HG03520 (cell line): ENCODE results near the gene C2CD4C.
"Not testable (repeated sequence)": the region's sequence is repeated elsewhere in the genome, so short reads cannot be mapped to it uniquely, and the experiment has no call there.

Experiments
- ATAC-seq: cut with Tn5 transposase; IDR thresholded peaks from one replicate; pipeline ENCODE4 v1.9.1; 2021; ENCODE audit warnings: mild to moderate bottlenecking, moderate library complexity; ENCODE audit not compliant: unreplicated experiment

The C2CD4C gene

DNA sequence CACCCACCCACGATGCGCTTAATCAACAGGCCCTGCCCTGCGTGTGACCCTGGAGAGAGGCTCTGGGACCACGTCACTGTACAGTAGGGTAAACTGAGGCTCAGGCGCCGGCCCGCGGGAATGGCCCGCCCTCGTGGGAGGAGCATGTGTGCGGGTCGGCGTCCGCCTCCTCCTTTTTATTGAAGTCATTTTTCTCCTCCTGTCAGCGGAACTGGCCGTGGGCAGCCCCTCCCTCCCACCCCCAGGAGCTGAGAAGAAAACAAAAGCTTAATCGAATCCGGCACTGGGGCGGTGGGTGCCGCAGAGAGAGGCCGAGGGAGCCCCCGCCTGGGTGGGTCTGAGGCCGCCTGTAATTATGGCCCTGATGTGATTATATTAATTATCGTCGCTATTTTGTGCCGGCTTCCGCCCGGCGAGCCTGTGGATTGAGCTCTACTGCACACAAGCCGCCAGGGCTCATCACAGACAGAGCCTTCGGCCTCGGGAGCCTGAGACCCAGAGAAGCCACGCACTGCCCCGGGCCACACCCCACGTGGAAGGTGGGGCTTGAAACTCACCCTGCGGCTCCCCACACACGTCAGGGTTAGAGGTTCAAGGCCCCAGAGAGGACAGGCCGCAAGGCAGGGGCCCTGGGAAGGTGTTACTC is 7.0 kb downstream of the C2CD4C start:
- no peak for ATAC-seq

DNA sequence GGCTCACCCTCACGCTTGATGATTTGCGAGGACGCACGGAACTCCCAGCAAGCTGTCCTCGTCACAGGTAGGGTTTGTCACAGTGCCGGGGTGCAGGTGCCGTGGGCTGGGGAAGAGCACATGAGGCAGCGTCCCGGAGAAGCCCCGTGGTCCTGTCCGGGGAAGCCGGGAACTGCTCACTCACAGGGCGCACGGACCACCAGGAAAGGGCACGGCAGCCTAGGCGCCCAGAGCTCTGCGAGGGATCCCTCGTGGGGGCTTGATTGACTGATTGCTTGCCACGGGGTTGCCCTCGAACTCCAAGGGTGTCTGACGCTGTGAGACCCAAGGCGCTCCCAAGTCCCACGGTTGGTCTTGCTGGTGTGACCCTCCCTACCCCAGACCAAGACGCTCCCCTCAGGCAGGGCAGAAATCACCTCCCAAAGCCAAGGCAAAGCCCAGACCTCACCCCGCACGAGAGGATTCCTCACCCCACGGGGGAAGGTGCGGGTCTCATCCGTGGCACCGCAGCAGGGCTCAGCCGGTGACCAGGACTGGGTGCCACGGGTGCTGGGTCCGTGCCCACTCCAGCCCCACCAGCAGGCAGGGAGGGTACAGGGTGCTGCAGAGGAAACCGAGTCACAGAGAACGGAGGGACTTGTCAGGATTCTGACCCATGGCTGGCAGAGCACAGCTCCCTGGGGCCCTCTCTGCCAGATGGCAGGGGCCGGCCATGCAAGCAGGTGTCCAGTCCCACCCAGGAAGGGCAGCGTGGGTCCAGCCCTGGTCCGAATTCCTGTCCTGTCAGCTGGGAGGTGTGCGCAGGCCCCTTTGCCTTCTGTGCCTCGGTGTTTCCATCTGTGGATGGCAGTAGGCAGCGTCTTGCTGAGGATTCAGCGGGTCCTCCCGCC is 7.7 kb downstream of the C2CD4C start:
- no peak for ATAC-seq

DNA sequence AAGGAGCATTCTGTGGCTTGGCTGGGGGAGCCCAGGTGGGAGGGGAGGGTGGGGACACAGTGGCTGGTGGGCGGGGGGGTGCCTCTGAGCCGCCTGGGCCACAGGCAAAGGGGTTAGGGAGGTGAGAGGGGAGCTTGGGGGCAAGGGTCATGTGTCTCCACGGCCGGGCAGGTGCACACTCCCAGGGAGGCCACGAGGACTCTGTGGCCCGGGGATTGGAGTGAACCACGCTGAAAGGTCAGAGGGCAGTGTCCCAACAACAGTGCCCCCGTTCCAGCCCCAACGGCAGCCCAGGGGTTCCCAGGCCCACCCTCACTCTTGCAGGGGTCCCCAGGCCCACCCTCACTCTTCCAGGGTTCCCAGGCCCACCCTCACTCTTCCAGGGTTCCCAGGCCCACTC is 9.6 kb downstream of the C2CD4C start:
- no peak for ATAC-seq

DNA sequence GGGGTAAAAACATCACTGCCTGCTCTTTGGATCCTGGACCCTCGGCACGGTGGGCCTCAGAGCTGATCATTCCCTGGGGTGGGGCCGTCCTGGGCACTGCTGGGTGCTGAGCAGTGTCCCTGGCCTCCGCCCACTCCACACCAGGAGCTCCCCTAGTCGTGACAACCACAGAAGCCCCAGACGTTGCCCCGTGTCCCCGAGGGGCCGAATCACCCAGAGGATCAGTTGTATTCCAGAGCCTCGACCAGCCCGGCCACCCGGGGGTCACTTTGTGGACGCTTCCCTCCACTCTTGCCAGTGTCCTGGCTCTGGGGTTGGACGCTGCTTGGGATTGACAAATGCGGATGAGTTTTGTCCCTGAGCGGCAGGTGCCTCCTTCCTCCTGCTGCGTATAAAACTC is 10.2 kb downstream of the C2CD4C start:
- no peak for ATAC-seq

DNA sequence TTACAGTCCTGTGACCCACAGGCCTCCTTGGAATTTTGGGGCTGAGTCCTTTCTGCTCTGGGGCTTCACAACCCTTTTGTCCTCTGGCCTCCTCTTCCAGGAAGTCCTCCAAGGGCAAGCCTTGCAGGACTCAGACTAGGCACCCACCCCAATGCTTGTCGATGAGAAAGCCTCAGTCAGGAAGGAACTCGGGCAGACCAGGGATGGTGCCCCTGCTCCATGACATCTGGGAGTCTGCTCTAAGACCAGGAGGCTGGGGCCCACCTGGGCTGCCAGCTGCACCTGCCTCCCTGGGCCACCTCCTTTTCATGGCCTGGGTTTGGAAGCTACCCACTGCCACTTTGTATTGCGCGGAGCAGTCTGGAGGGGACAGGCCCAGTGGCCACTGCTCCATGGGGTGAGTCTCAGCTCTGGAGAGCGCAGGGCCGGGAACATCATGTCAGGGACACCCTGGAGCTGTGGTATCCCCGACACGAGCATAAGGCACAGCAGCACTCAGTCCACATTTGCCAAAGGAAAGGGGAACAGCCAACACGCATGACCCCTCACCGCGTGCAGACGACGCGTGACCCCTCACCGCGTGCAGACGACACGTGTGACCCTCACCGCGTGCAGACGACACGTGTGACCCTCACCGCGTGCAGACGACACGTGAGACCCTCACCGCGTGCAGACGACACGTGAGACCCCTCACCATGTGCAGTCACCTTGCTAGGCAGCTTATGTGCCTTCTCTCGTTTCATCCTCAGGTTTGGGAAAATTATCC is 10.8 kb downstream of the C2CD4C start:
- no peak for ATAC-seq

DNA sequence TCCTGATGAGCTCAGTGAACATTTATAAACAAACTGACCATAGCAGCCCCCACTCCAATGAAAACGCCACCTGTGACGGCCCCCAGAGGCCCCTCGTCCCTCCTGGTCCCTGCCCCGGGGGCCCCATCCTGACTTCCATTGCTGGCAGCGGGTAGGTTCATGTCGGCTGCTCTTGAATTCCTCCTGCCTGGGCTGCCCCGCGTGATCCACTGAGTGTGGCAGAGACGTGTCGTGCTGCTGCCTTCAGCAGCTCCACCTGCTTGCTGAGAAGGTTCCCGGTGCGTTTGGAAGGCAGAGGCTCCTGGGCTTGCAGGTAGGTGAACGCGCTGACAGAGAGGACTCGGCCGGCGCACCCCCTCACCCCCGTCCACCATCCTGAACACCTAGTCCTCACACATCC is 11.6 kb downstream of the C2CD4C start:
- ATAC-seq = no peak

DNA sequence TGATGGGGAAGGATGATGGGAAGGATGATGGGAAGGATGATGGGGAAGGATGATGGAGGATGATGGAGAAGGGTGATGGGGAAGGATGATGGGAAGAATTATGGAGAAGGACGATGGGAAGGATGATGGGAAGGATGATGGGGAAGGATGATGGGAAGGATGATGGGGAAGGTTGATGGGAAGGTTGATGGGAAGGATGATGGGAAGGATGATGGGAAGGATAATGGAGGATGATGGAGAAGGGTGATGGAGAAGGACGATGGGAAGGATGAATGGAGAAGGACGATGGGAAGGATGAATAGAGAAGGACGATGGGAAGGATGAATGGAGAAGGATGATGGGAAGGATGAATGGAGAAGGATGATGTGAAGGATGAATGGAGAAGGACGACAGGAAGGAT is 13.5 kb downstream of the C2CD4C start:
- ATAC-seq = no peak

DNA sequence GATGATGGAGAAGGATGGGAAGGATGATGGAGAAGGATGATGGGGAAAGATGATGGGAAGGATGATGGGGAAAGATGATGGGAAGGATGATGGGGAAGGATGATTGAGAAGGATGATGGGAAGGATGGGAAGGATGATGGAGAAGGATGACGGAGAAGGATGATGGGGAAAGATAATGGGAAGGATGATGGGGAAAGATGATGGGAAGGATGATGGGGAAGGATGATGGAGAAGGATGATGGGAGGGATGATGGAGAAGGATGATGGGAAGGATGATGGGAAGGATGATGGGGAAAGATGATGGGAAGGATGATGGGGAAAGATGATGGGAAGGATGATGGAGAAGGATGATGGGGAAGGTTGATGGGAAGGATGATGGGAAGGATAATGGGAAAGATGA is 14.1 kb downstream of the C2CD4C start:
- ATAC-seq = not testable (repeated sequence)

DNA sequence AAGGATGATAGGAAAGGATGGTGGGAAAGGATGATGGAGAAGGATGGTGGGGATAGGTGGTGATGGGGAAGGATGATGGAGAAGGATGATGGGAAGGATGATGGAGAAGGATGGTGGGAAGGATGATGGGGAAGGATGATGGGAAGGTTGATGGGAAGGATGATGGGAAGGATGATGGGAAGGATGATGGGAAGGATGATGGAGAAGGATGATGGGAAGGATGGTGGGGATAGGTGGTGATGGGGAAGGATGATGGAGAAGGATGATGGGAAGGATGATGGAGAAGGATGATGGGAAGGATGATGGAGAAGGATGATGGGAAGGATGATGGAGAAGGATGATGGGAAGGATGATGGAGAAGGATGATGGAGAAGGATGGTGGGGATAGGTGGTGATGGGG is 15.4 kb downstream of the C2CD4C start:
- ATAC-seq = not testable (repeated sequence)

DNA sequence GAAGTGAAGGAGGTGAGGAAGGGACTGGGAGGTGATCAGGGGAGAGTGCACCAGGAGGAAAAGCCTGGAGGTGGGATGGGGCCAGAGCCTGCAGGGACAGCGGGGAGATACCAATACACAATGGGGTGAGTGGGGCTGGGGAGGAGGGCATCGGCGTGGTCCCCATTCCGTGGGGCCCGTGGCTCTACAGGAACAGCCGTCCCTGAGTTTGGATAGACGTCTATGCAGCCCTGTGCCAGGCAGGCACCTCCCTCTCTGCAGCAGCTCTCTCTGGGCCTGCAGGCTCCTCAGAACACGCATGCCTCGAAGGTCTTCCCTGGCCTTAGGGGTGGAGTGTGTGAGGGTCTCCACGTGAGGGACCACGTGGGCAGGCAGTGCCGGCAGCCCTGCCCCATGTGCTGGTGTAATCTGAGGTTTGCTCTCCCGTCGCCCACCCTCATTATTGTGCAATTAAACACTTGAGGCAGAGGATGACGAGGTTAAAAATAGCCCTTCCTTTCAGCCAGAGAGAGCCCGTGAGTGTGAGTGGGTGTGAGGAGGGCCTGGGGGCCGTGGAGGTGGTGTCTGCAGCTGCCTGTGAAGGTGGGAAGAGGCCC is 16.5 kb downstream of the C2CD4C start:
- ATAC-seq = no peak

DNA sequence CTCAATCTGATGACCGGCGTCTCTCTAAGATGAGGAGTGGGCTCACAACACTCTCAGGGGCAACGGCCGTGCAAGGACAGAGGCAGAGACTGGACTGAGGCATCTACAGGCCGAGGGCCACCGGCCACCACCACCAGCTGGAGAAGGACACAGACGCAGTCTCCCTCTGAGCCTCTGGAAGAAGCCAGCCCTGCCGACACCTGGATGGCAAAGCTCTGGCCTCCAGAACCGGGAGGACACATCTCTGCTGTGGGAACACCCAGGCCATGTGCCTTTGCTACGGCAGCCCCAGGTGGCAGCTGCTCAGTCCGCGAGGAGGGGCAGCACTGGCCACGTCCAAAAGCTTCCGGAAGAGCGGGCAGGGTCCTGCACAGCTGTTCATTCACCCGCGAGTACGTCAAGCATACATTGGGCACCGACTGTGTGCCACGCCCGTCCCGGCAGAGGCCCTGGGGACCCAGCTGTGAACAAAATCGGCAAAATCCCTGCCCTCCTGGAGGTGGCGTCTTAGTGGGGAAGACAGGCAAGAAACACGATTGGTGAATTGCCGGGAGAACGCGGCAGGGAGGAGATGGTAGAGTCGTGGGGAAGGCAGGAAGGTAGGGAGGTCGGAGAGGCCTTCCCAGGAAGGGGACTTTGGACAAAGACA is 17.1 kb downstream of the C2CD4C start:
- ATAC-seq = no peak

DNA sequence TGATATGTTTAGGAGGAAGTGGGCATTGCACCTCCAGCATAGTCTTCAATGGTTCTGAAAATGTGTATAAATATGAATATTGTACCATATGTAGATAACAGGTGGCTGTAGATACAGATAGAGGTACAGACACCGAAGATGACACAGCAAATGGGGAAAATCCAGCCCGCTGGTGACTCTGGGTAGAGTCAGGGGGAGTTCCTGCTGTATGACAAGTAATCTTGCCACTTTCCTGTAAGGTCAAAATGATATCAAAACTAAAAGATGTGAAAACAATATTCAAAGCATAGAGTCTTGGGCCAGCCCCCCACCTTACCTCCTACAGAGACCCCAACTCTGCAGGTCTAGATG is 17.8 kb downstream of the C2CD4C start:
- no peak for ATAC-seq

DNA sequence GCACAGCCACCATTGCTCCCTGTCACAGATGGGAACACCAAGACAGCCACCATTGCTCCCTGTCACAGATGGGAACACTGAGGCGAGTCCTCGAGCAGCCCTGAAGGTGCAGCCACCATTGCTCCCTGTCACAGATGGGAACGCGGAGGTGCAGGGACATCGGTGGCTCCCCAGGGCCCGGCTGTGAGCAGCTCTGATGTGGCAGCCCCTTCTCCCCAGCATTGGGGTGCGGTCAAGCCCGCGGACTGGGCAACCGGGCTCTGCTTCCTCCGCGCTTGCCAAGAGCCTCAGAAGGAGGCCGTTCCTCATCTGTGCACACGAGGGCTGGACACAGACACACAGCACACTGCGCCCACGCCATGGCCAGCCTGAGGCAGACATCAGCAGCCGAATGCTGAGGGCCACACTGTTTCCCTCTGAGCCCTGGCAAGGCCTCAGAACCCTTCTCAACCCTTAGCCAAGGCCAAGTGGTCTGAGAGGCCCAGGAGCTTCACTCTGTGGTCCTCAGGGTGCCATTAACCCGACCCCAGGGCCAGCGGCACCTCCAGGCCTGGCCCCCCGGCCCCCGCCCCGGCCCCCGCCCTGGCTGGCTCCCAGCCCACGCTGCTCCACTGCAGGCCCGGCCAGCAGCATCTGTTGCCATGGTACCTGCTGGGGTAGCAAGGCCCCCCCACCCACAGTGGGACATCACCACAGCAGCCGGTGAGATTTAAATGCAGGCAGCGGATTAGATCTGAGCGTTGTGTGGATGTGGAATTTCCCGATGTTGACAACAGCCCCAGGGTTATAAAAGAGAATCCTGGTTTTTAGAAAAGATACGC is 18.4 kb downstream of the C2CD4C start:
- ATAC-seq = no peak

DNA sequence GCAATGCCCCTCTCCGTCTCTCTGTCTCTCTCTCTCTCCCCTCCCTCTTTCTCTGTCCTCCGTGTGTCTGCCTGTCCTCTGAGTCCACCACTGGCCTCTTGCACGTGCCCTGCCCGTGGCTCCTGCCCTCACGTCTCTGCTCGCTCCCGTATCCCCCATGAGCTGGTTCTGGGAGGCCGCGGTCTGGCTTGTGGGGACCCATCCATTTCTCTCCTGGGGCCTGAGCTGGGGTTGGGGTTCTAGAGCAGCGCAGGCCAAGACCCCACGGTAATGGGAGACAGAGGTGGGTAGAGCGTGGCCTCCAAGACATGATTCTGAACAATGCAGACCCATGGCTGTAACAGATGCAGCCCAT is 19.0 kb downstream of the C2CD4C start:
- no peak for ATAC-seq

DNA sequence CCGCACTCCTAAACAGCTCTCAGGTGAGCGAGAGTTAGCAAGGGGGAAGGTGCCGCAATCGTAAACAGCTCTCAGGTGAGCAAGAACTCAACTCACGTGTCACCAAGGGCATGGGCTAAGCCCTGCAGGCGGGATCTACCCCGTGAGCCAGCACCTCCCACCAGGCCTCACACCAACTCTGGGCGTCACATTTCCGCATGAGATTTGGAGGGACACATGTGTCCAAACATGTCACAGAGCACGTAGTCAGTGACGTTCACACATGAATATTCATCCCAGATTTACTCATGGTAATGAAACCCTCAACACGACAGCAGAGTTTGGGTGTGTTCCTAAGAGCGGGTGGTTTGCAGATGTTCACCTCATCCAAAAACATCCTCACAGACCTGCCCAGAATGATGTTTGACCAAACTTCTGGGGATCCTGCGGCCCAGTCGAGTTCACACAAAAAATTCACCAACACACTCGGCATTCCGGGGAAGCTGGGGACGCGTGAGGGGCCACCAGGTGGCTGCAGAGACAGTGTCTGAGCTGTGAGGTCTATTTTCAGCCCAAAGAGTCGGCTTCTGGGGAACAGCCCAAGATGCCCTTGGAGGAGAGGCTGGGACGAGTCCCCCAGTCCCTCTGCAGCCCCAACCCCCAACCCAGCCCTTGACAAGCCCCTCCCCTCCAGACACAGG is 19.6 kb downstream of the C2CD4C start:
- no peak for ATAC-seq

DNA sequence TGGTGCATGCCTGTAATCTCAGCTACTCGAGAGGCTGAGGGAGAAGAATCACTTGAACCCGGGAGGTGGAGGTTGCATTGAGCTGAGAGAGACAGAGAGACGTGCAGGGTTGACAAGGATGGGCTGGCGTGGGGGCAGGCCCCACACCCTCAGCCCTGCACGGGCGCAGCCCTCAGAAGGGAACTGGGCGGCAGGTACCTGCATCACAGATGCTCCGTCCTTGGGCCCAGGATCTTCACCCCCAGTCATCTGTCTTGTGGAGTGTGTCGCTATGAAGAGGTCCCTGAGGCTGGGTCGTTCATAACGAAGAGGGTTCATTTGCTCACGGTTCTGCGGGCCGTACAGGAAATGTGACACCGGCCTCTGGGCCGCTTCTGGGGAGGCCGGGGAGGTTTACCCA is 20.3 kb downstream of the C2CD4C start:
- no peak for ATAC-seq

DNA sequence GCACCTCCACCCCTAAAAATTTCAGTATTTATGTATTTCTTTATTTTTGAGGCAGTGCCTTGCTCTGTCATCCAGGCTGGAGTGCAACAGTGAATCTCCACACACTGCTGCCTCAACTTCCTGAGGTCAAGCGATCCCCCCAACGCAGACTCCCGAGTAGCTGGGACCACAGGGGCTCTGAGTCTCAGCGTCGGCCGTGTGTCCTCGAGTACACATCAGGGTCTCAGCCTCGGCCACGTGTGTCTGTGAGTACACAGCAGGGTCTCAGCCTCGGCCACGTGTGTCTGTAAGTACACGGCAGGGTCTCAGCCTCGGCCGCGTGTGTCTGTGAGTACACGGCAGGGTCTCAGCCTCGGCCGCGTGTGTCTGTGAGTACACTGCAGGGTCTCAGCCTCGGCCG is 21.2 kb downstream of the C2CD4C start:
- no peak for ATAC-seq

DNA sequence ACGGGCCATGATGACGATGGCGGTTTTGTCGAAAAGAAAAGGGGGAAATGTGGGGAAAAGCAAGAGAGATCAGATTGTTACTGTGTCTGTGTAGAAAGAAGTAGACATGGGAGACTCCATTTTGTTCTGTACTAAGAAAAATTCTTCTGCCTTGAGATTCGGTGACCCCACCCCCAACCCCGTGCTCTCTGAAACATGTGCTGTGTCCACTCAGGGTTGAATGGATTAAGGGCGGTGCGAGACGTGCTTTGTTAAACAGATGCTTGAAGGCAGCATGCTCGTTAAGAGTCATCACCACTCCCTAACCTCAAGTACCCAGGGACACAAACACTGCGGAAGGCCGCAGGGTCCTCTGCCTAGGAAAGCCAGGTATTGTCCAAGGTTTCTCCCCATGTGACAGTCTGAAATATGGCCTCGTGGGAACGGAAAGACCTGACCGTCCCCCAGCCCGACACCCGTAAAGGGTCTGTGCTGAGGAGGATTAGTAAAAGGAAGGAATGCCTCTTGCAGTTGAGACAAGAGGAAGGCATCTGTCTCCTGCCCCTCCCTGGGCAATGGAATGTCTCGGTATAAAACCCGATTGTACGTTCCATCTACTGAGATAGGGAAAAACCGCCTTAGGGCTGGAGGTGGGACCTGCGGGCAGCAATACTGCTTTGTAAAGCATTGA is 22.2 kb downstream of the C2CD4C start:
- ATAC-seq = not testable (repeated sequence)

DNA sequence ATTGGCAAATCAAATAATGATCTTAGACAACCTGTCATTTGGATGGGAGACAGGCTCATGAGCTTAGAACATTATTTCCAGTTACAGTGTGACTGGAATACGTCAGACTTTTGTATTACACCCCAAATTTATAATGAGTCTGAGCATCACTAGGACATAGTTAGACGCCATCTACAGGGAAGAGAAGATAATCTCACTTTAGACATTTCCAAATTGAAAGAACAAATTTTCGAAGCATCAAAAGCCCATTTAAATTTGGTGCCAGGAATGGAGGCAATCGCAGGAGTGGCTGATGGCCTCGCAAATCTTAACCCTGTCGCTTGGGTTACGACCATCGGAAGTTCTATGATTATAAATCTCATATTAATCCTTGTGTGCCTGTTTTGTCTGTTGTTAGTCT is 22.8 kb downstream of the C2CD4C start:
- ATAC-seq = not testable (repeated sequence)
